ENCODE results near the gene AGK.

AGK gene

GRCh38 chr7:141551094-141551781 is at the start of gene AGK:
TSS of gene AGK (plus strand) at chr7:141551410. CDS start at chr7:141555467, 4,057 bp downstream.
- peak; percentile 47 for DNase-seq (ENCODE audit: low read depth)

GRCh38 chr7:141501451-141501850 is 49.8 kb upstream of the AGK start:
- DNase-seq (ENCODE audit: low read depth): no peak

- no peak for DNase-seq (ENCODE audit: low read depth)
Measured at GRCh38 chr7:141511316-141511675, 39.9 kb upstream of the AGK start.

- DNase-seq (ENCODE audit: low read depth): no peak
Measured at GRCh38 chr7:141511676-141512396, 39.4 kb upstream of the AGK start.

- no peak for DNase-seq (ENCODE audit: low read depth)
Measured at GRCh38 chr7:141512597-141512996, 38.6 kb upstream of the AGK start.

GRCh38 chr7:141513720-141514119 is 37.5 kb upstream of the AGK start:
- DNase-seq (ENCODE audit: low read depth): no peak

GRCh38 chr7:141515941-141516340 is 35.3 kb upstream of the AGK start:
- DNase-seq (ENCODE audit: low read depth): no peak

GRCh38 chr7:141519623-141520022 is 31.6 kb upstream of the AGK start:
- no peak for DNase-seq (ENCODE audit: low read depth)

GRCh38 chr7:141522657-141523342 is 28.4 kb upstream of the AGK start:
- DNase-seq (ENCODE audit: low read depth): no peak

- DNase-seq (ENCODE audit: low read depth): no peak
Measured at GRCh38 chr7:141525973-141526514, 25.2 kb upstream of the AGK start.

- no peak for DNase-seq (ENCODE audit: low read depth)
Measured at GRCh38 chr7:141527076-141527475, 24.1 kb upstream of the AGK start.

- DNase-seq (ENCODE audit: low read depth): no peak
Measured at GRCh38 chr7:141528399-141528798, 22.8 kb upstream of the AGK start.

GRCh38 chr7:141533149-141533949 is 17.9 kb upstream of the AGK start:
- peak; percentile 28 for DNase-seq (ENCODE audit: low read depth)

- no peak for DNase-seq (ENCODE audit: low read depth)
Measured at GRCh38 chr7:141534757-141535737, 16.2 kb upstream of the AGK start.

- no peak for DNase-seq (ENCODE audit: low read depth)
Measured at GRCh38 chr7:141537906-141538305, 13.3 kb upstream of the AGK start.

- no peak for DNase-seq (ENCODE audit: low read depth)
Measured at GRCh38 chr7:141541375-141541774, 9.8 kb upstream of the AGK start.

GRCh38 chr7:141544831-141545230 is 6.4 kb upstream of the AGK start:
- no peak for DNase-seq (ENCODE audit: low read depth)

GRCh38 chr7:141549582-141549981 is 1.6 kb upstream of the AGK start:
- DNase-seq (ENCODE audit: low read depth): no peak

- no peak for DNase-seq (ENCODE audit: low read depth)
Measured at GRCh38 chr7:141550386-141551093, 670 bp upstream of the AGK start.

GRCh38 chr7:141551782-141552181 is 572 bp downstream of the AGK start:
- DNase-seq (ENCODE audit: low read depth): no peak
